K562 (cell line): Measurements from ENCODE around the gene ITGAL. TPM values are rescaled to one million over a fixed set of nuclear protein-coding genes. Genes with fewer than 3 reads are reported as not detected.

Source experiments
- ADNP ChIP-seq: fragments of 200-800 bp; sonication (Bioruptor generic); IDR thresholded peaks from 2 replicates; pipeline ENCODE4 v1.6.1; 2016; ENCODE audit warnings: missing genetic modification characterization, missing compliant biosample characterization
- ARID3B ChIP-seq: fragments of 250-450 bp; sonication (Bioruptor Pico); IDR thresholded peaks from 2 replicates; pipeline ENCODE4 v1.4.0; 2020; ENCODE audit warnings: borderline replicate concordance
- BCOR ChIP-seq: fragments of 450-650 bp; IDR thresholded peaks from 2 replicates; pipeline ENCODE4 v1.6.1; 2016
- BRF2 ChIP-seq: IDR thresholded peaks from 3 replicates; pipeline ENCODE4 v1.6.1; 2011; ENCODE audit warnings: borderline replicate concordance, mild to moderate bottlenecking; ENCODE audit not compliant: insufficient read length, insufficient read depth
- CXXC5 ChIP-seq: fragments of 250-450 bp; sonication (Bioruptor Pico); IDR thresholded peaks from 2 replicates; pipeline ENCODE4 v1.8.0; 2022; ENCODE audit warnings: inconsistent platforms, mild to moderate bottlenecking, moderate library complexity
- EHMT2 ChIP-seq: fragments of 450-650 bp; IDR thresholded peaks from 2 replicates; pipeline ENCODE4 v1.6.1; 2018; ENCODE audit warnings: antibody characterized with exemption
- GTF2E2 ChIP-seq: fragments of 200-800 bp; sonication (Bioruptor generic); IDR thresholded peaks from 2 replicates; pipeline ENCODE4 v1.6.1; 2016; ENCODE audit warnings: missing genetic modification characterization, missing compliant biosample characterization
- MECOM ChIP-seq: fragments of 250-450 bp; sonication (Bioruptor Pico); IDR thresholded peaks from 2 replicates; pipeline ENCODE4 v1.8.0; 2022; ENCODE audit warnings: inconsistent platforms
- MIER1 ChIP-seq: fragments of 450-650 bp; IDR thresholded peaks from 2 replicates; pipeline ENCODE4 v1.6.1; 2016; ENCODE audit warnings: antibody characterized with exemption, mild to moderate bottlenecking, low read depth
- MTF1 ChIP-seq: fragments of 250-450 bp; sonication (Bioruptor Pico); IDR thresholded peaks from 2 replicates; pipeline ENCODE4 v1.9.0; 2021; ENCODE audit warnings: moderate library complexity, mild to moderate bottlenecking, inconsistent platforms, borderline replicate concordance
- NR0B1 ChIP-seq: fragments of 450-650 bp; IDR thresholded peaks from one replicate; pipeline ENCODE4 v1.6.1; 2018; ENCODE audit warnings: mild to moderate bottlenecking, moderate library complexity; ENCODE audit not compliant: partially characterized antibody
- OTX1 ChIP-seq: fragments of 450-650 bp; formaldehyde crosslinking; IDR thresholded peaks from 2 replicates; pipeline ENCODE4 v1.4.0; 2022; ENCODE audit warnings: mild to moderate bottlenecking
- PHF20 ChIP-seq: fragments of 450-650 bp; IDR thresholded peaks from 2 replicates; pipeline ENCODE4 v1.6.1; 2018; ENCODE audit not compliant: partially characterized antibody
- PYGO2 ChIP-seq: fragments of 450-650 bp; IDR thresholded peaks from 2 replicates; pipeline ENCODE4 v1.6.1; 2016; ENCODE audit warnings: mild to moderate bottlenecking, missing genetic modification characterization, moderate library complexity, missing compliant biosample characterization
- RBM17 ChIP-seq: fragments of 200-400 bp; formaldehyde crosslinking; IDR thresholded peaks from 2 replicates; pipeline ENCODE4 v1.6.1; 2017; ENCODE audit warnings: low read depth, mild to moderate bottlenecking, low read length, borderline replicate concordance
- SMARCC2 ChIP-seq: fragments of 450-650 bp; IDR thresholded peaks from 2 replicates; pipeline ENCODE4 v1.6.1; 2017; ENCODE audit warnings: antibody characterized with exemption, moderate library complexity, mild to moderate bottlenecking, low read depth
- TAF7 ChIP-seq: fragments of 450-650 bp; IDR thresholded peaks from 2 replicates; pipeline ENCODE4 v1.6.1; 2016; ENCODE audit warnings: missing genetic modification characterization, missing compliant biosample characterization
- TEAD1 ChIP-seq, 2 experiments: fragments of 450-650 bp in 1 of 2; sonication (generic) in 1 of 2; formaldehyde crosslinking; IDR thresholded peaks; 2 replicates each; pipeline versions ENCODE4 v1.4.0 to v1.8.0; 2020 to 2022; ENCODE audit warnings: mild to moderate bottlenecking in 2 of 2, missing genetic modification reagents in 1 of 2
- THRAP3 ChIP-seq: fragments of 450-650 bp; IDR thresholded peaks from 2 replicates; pipeline ENCODE4 v1.6.1; 2016; ENCODE audit warnings: mild to moderate bottlenecking, inconsistent platforms, borderline replicate concordance
- THRB ChIP-seq: fragments of 450-650 bp; formaldehyde crosslinking; conservative IDR thresholded peaks from 2 replicates; pipeline ENCODE4 v1.4.0; 2022; ENCODE audit warnings: mild to moderate bottlenecking, missing genetic modification characterization
- TRIM28 ChIP-seq: fragments of 450-650 bp; IDR thresholded peaks from 2 replicates; pipeline ENCODE4 v1.6.1; 2017
- ZBTB43 ChIP-seq: sonication (generic); formaldehyde crosslinking; IDR thresholded peaks from 2 replicates; pipeline ENCODE4 v1.8.0; 2023; ENCODE audit warnings: mild to moderate bottlenecking, missing genetic modification reagents
- polyA plus RNA-seq, 8 experiments: library from polyadenylated mRNA; depleted of rRNA in 4 of 8; stranded (reverse) in 5 of 8; unstranded in 3 of 8; fragments of >200 nt; fragmentation: Nextera tagmentation in 2 of 8; fragmentation: Illumina TruSeq in 1 of 8; extraction: Ambion mirVana in 2 of 8; extraction: Trizol in 1 of 8; gene quantifications; 2 replicates each; pipeline versions ENCODE4 v1.2.1 to v1.2.3, GENCODE V29; 2011 to 2014; ENCODE audit warnings: inconsistent platforms in 1 of 8, missing spikeins in 1 of 8
- total RNA-seq, 7 experiments: library from RNA; depleted of rRNA in 6 of 7; stranded (reverse); fragments of >200 nt in 6 of 7; fragmentation: Illumina TruSeq in 2 of 7; extraction: Trizol in 2 of 7; gene quantifications; 2 replicates each; pipeline versions ENCODE4 v1.2.1 to v1.2.3, GENCODE V29; 2011 to 2021; ENCODE audit warnings: low replicate concordance in 1 of 7

The ITGAL gene
- total and polyA plus RNA-seq, 9 of the 15 experiments (the other 6 are each of a cell fraction or from before 2014, with no cell fraction given) = 0.01 to 0.53 TPM; not detected in 7

GRCh38 chr16:30558789-30559377 is 86.3 kb downstream of the ITGAL start (continued):
- no peak for TF ChIP-seq BRF2
- TF ChIP-seq GTF2E2 (tag) = peak; percentile 78; the same call in 1 of the 2 replicates
- TF ChIP-seq MTF1 (CRISPR knock-in tag) = no peak
- no peak for TF ChIP-seq CXXC5 (CRISPR knock-in tag)
- peak; percentile 80; the same call in 1 of the 2 replicates for TF ChIP-seq ZBTB43 (CRISPR knock-in tag)
- TF ChIP-seq SMARCC2 = no peak
- peak; percentile 92 for TF ChIP-seq BCOR
- TF ChIP-seq THRB (CRISPR knock-in tag) = 0 out of 2 replicates have a peak, but pooled peaks have one; percentile 29
- peak; percentile 76 for TF ChIP-seq PHF20
- peak; percentile 47; the same call in 1 of the 2 replicates for TF ChIP-seq TRIM28
- 0 out of 2 replicates have a peak, but pooled peaks have one; percentile 43 for TF ChIP-seq TAF7 (tag)
- TF ChIP-seq ARID3B = no peak
- peak; percentile 91 for TF ChIP-seq THRAP3
- TF ChIP-seq MECOM = 0 out of 2 replicates have a peak, but pooled peaks have one; percentile 16
- TF ChIP-seq OTX1 = peak; percentile 74; the same call in 1 of the 2 replicates
- TF ChIP-seq TEAD1 (CRISPR knock-in tag; IDR thresholded peaks at IDR 0.05) = 0 out of 4 replicates have a peak, but pooled peaks of 1 of the 2 experiments have one; percentile 40
- peak; percentile 62; the same call in 1 of the 2 replicates for TF ChIP-seq PYGO2
- TF ChIP-seq NR0B1 = no peak
- TF ChIP-seq ADNP = peak; percentile 100
- peak; percentile 13; the same call in 1 of the 2 replicates for TF ChIP-seq EHMT2
- TF ChIP-seq MIER1 = peak; percentile 71
- no peak for TF ChIP-seq RBM17
